GM20000 (cell line): Measurements from ENCODE around the gene CDK4.
A peak's percentile ranks its signal among the peaks of the same experiment; 100 is the strongest.

Source experiments
- DNase-seq: peaks from one replicate; pipeline ENCODE4 v3.0.0; 2012; ENCODE audit warnings: low spot score
- TF ChIP-seq, protein P1 (sequence below): IDR thresholded peaks from 2 replicates; pipeline ENCODE4 v1.5.1; 2012; ENCODE audit warnings: mild to moderate bottlenecking, control low read depth; ENCODE audit errors: extremely low read depth, missing control alignments

CDK4 gene

GRCh38 chr12:57783466-57783801 lies 31.3 kb upstream of the CDK4 start:
- no peak for DNase-seq
- TF ChIP-seq, protein P1, sequence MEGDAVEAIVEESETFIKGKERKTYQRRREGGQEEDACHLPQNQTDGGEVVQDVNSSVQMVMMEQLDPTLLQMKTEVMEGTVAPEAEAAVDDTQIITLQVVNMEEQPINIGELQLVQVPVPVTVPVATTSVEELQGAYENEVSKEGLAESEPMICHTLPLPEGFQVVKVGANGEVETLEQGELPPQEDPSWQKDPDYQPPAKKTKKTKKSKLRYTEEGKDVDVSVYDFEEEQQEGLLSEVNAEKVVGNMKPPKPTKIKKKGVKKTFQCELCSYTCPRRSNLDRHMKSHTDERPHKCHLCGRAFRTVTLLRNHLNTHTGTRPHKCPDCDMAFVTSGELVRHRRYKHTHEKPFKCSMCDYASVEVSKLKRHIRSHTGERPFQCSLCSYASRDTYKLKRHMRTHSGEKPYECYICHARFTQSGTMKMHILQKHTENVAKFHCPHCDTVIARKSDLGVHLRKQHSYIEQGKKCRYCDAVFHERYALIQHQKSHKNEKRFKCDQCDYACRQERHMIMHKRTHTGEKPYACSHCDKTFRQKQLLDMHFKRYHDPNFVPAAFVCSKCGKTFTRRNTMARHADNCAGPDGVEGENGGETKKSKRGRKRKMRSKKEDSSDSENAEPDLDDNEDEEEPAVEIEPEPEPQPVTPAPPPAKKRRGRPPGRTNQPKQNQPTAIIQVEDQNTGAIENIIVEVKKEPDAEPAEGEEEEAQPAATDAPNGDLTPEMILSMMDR: no peak

DNA sequence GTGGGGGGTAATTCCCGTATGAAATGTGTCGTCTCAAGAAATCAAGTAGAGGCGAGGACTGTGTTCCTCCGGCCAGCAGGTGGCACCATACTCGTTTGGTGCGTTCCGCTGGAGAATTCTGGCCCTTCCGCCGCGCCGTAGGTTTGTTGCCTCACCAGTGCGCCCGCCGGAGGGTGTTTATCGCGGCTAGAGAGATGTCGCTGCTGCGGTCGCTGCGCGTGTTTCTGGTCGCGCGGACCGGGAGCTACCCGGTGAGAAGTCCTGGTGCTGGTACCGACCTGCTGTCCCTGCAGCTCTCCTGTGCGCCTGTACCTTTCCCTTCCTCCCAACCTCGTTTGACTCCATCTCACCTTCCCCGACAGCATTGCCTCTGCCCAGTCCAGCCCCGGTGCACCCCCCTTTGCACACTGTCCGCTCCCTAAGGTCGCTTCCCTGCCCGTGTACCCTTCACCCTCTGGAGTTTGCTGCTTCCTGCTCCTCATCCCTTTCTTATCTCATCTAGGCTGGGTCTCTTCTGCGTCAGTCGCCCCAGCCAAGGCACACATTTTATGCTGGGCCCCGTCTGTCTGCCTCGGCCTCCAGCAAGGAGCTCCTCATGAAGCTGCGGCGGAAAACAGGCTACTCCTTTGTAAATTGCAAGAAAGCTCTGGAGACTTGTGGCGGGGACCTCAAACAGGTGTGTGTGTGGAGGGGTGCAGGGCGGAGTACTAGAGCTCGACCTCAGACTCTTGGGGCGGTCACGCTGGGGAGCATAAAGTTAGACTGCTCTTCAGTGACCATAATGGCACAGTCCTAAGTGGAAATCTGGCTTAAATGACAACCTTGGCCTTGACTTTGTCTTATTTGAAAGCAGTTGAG lies 30.7 kb upstream of the CDK4 start, which contains the start of gene TSFM:
Gene TSFM (plus strand): TSS at position 180 of the 858 bp plus-strand sequence. CDS start 15 bp downstream, at position 195.
- TF ChIP-seq, protein P1: peak; percentile 74

GRCh38 chr12:57782243-57782607 lies 30.1 kb upstream of the CDK4 start:
- TF ChIP-seq, protein P1: no peak
- no peak for DNase-seq

More for the DNA sequence above, 30.7 kb upstream of the CDK4 start, which contains the start of gene TSFM:
- peak; percentile 82 for DNase-seq

- TF ChIP-seq, protein P1: no peak
- DNase-seq: no peak
These were observed 29.7 kb upstream of the CDK4 start for GRCh38 chr12:57781801-57782200.

DNA sequence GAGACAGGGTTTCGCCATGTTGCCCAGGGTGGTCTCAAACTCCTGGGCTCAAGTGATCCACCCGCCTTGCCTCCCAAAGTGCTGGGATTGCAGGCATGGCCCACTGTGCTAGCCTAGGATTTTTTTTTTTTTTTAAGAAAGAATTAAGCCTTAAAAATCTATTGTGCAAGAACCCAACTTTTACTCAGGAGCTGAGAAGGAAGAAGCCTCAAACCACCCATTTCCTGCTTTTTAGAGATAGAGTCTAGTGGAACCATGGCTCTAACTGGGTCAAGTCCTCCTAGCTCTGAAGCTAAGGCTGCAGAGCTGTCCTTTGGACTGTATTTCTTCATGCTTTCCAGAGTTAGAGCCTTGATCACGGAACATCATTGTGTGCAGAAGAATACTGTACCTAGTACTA lies 29.1 kb upstream of the CDK4 start:
- no peak for DNase-seq

GRCh38 chr12:57780284-57780897 lies 28.3 kb upstream of the CDK4 start:
- TF ChIP-seq, protein P1: no peak
- DNase-seq: no peak

More for the DNA sequence above, 29.1 kb upstream of the CDK4 start:
- TF ChIP-seq, protein P1: no peak

DNA sequence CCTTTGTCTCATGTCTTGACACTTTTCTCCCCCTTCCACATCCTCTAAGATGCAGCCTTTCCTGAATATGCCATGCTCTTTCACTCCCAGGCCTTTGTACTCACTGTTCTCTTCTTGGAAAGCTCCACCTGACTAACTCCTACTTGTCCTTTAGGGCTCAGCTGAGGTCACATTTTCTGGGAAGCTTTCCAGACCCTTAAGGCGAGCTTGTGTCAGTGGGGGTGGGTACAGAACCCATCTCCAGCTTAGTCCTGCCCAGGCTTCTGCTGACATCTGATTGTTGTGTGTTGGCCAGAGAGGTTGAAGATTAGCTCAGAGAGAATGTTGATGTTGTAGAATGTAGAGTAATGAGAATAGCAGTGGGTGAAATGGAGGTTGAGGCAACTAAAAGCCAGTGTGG lies 27.6 kb upstream of the CDK4 start:
- no peak for DNase-seq
- TF ChIP-seq, protein P1: no peak
